Activated CD4-positive, alpha-beta T cell treated with anti-CD3 and anti-CD28 coated beads, Interleukin-10, Interleukin-2, amounts not matched to agents 100 ng/mL and 50 ng/mL, durations not matched to agents 16 hours and 8 hours (primary cell): Measurements from ENCODE around the gene RBBP8NL.
"Not testable (repeated sequence)": the region's sequence is repeated elsewhere in the genome, so short reads cannot be mapped to it uniquely, and the experiment has no call there.

Source experiments
- DNase-seq: peaks from one replicate; pipeline ENCODE4 v3.0.0-alpha.2; 2020

RBBP8NL gene

GRCh38 chr20:62390317-62391164 is 36.8 kb downstream of the RBBP8NL start:
- DNase-seq = no peak

GRCh38 chr20:62389601-62390087 is 37.7 kb downstream of the RBBP8NL start:
- no peak for DNase-seq

- no peak for DNase-seq
Measured at GRCh38 chr20:62388839-62389600, 38.3 kb downstream of the RBBP8NL start.

GRCh38 chr20:62387933-62388635 is 39.3 kb downstream of the RBBP8NL start:
- no peak for DNase-seq

- peak; percentile 20 for DNase-seq
Measured at GRCh38 chr20:62387219-62387913, 40.0 kb downstream of the RBBP8NL start.

- DNase-seq = peak; percentile 95
Measured at GRCh38 chr20:62386383-62387218, 40.7 kb downstream of the RBBP8NL start, which contains the start of gene RPS21. RPS21 (plus strand) TSS chr20:62387103; CDS start chr20:62387339, 236 bp downstream.

- DNase-seq = peak; percentile 86
Measured at GRCh38 chr20:62382306-62383198, 44.8 kb downstream of the RBBP8NL start.

- no peak for DNase-seq
Measured at GRCh38 chr20:62381842-62382241, 45.5 kb downstream of the RBBP8NL start.

- no peak for DNase-seq
Measured at GRCh38 chr20:62381202-62381797, 46.0 kb downstream of the RBBP8NL start.

- DNase-seq = no peak
Measured at GRCh38 chr20:62378215-62378614, 49.1 kb downstream of the RBBP8NL start.

GRCh38 chr20:62377615-62378178 is 49.6 kb downstream of the RBBP8NL start:
- no peak for DNase-seq

- DNase-seq = no peak
Measured at GRCh38 chr20:62377064-62377461, 50.3 kb downstream of the RBBP8NL start.

- DNase-seq = no peak
Measured at GRCh38 chr20:62376112-62377063, 51.0 kb downstream of the RBBP8NL start.

- no peak for DNase-seq
Measured at GRCh38 chr20:62374331-62375152, 52.8 kb downstream of the RBBP8NL start.

- DNase-seq = not testable (repeated sequence)
Measured at GRCh38 chr20:62373631-62374179, 53.6 kb downstream of the RBBP8NL start.

GRCh38 chr20:62372042-62372993 is 55.0 kb downstream of the RBBP8NL start:
- DNase-seq = no peak
